Measurements from ENCODE around the gene PPIH.
"Not testable (repeated sequence)": the region's sequence is repeated elsewhere in the genome, so short reads cannot be mapped to it uniquely, and the experiment has no call there.

PPIH gene

DNA sequence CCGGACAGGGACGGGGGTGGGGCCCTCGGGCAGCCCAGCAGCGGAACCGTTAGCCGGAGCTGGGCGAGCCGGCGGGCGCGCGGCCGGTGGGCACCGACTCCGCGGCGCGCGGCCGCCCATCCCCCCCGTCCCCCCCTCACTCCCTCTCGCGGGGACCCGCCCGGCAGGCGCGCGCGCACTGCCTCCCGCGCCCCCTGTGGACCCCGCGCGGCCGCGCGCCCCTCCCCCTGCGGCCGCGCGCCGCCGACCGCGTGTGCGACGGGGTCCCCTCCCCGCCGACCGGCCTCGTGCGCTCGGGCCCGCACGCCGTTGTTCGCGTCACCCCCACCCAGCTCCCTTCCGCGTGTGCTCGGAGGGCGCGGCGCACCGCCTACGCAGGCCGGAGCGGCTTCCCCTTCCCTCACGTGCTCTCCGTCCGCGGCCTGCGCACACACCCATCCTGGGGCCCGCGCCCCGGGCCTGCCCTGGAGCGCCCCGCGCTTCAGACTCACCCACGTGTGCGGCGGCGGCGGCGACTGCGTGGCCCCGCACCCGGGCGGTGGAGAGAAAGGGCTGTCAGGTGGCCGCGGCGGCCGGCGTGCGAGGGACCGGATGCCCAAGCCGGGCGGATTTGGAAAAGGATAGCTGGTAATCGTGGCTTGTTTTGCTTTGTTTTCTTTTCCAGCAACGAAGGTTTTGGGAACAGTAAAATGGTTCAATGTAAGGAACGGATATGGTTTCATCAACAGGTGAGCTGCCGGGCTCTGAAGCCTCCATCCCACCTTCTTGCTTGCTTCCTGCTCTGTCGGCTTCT is 24.7 kb downstream of the PPIH start:
- FAIRE-seq = no peak

GRCh38 chr1:42684139-42684538 is 25.9 kb downstream of the PPIH start:
- FAIRE-seq = no peak

DNA sequence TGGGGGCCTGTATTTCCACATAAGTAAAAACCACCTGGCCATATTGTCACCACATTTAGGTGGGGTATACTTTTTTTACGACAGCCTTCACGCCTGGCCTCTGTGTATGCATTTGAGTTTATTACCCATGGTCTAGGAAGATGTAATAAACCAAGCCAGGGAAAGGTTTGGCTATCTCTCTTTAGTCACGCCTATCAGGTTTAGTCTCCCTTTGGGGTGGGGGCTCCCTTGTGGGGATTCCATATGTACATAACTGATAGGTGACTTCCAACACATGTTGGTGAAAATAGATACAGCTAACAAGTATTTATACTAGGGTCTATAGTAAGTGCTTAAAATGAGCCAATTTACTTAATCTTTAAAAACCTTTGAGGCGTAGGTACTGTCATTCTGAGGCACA is 28.2 kb downstream of the PPIH start:
- no peak for FAIRE-seq

DNA sequence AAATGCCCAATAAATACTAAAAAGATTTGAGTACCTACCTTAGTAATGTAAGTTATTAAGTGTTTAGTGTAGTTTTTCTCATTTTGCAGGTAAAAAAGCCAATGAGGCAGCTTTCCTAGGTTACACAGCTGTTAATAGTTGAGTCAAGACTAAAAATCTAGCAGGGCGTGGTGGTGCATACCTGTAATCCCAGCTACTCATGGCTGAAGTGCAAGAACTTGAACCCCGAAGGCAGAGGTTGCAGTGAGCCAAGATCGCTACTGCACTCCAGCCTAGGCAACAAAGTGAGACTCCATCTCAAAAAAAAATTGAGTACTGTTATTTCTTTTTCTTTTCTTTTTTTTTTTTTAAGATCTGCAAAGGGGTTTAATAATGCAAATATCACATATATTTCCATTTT is 31.7 kb downstream of the PPIH start:
- FAIRE-seq = no peak

DNA sequence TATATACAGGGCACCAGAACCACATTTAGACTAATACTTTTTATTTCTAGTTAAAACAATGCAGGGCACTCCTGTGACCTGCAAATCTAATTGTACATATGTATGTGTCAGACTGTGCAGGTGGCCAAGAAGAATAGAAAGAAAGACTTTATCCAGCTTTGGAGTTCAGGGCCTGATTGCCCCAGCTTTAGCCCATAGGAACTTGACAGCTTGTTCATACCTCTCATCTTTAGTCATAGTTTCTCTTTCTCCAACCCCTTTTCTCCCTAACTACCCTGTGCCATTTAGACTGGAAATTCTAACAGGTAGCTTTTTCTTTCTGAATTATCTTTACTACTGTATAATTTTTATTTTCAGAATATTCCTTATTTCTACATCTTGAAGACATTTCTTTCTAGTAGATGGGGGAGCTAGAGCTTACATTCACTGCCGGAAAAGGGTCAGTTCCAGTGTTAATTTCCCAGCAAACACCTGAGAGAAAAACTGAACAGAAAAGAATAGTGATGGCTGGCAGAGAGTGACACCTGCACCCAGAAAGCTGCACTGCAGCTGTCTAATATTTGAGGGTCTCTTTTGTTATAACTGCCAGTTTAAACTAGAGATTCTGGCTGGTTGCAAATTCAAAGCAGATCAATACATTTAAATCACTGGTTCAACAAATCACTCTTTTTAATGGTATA is 32.4 kb downstream of the PPIH start:
- no peak for FAIRE-seq

- FAIRE-seq = no peak
Observed at GRCh38 chr1:42691157-42691498, 32.9 kb downstream of the PPIH start.

- FAIRE-seq = no peak
Observed at GRCh38 chr1:42692461-42692860, 34.2 kb downstream of the PPIH start.

- FAIRE-seq = no peak
Observed at GRCh38 chr1:42692911-42693310, 34.7 kb downstream of the PPIH start.

DNA sequence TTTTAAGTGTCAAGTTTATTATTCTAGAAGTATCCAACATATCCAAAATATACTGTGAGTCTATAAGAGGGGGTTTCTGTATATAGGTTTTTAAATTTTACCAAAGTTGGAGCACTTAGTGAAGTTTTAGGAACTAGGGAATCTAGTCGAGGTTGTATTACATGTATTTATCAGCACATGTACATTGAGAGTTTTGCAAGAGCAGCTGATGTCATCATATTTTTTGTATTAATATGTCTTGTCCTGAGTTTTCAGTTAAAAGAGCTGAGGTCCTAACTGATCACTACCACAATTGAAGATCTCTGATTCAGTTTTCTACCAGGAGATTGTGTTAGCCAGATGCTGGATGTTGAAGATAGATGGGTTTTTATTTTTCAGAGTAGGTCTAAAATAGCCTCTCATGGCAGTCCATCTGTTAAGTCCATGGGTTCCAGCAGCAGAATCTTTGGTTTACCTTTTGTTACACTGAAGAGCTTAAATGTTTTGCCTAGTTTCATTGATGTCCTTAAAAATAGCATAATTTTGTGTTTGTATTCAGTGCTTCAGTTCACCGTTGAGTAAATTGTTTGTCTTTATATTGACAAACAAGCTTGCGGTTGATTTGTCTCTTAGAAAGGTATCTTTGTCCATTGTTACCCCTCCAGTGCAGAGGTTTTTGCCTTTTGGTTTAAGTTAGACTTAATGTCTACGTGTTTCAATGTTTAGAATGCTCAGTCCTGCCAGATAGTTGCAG is 40.0 kb downstream of the PPIH start:
- FAIRE-seq = no peak

DNA sequence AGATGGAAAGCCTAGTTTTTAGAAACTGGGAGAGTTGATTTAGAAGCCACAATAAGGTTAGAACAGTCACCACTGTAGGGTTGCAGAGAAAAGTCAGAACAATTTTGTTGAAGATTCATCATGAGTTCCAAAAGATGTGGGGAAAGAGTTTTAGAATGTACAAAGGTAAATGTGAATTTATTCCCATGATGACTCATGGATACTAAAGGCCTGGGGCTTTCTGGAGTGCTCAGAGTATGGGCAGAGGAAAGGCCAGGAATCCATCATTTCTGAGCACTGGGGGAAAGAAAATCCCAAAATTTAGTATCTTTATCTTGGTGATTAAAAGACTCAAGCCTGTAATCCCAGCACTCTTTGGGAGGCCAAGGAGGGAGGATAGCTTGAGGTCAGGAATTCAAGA is 41.8 kb downstream of the PPIH start:
- no peak for FAIRE-seq

GRCh38 chr1:42703888-42704464 is 45.8 kb downstream of the PPIH start:
- no peak for FAIRE-seq

DNA sequence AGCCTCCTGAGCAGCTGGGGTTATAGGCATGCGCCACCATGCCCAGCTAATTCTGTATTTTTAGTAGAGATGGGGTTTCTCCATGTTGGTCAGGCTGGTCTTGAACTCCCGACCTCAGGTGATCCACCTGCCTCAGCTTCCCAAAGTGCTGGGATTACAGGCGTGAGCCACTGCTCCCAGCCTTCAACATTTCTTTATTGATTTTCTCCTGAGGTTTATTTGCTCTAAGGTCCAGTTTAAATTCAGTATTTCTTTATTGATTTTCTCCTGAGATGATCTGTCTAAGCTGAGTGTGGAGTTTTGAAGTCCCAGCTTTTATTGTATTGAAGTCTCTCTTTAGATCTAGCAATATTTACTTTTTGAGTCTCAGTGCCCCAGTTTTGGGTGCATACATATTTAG is 54.6 kb downstream of the PPIH start:
- not testable (repeated sequence) for FAIRE-seq

GRCh38 chr1:42713293-42713692 is 55.1 kb downstream of the PPIH start:
- no peak for FAIRE-seq

- FAIRE-seq = not testable (repeated sequence)
Observed at GRCh38 chr1:42714441-42714840, 56.2 kb downstream of the PPIH start.

- FAIRE-seq = no peak
Observed at GRCh38 chr1:42720868-42721267, 62.6 kb downstream of the PPIH start.

DNA sequence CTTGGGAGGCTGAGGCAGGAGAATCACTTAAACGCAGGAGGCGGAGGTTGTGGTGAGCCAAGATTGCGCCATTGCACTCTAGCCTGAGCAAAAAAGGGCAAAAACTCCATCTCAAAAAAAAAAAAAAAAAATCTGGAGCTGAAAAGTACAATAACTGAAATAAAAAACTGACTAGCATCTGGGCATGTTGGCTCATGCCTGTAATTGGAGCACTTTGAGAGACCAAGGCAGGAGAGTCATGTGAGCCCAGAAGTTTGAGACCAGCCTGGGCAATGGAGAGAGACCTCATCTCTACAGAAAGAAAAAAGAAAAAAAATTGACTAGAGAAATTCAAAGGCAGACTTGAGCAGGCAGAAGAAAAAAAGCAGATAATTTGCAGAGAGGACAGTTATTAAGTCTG is 63.7 kb downstream of the PPIH start:
- no peak for FAIRE-seq

DNA sequence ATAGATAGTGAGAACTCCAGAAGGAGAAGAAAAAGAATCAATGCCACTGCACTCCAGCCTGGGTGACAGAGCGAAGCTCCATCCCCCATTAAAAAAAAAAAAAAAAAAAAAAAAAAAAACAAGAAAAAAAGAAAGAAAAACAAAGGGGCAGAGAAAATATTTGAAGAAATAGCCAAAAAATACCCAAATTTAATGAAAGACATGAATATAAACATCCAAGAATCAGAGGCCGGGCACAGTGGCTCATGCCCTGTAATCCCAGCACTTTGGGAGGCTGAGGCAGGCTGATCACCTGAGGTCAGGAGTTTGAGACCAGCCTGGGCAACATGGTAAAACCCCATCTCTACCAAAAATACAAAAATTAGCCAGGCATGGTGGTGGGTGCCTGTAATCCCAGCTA is 64.2 kb downstream of the PPIH start:
- FAIRE-seq = not testable (repeated sequence)

GRCh38 chr1:42723511-42723910 is 65.3 kb downstream of the PPIH start:
- FAIRE-seq = no peak

GRCh38 chr1:42725820-42726219 is 67.6 kb downstream of the PPIH start:
- FAIRE-seq = not testable (repeated sequence)

Measured in A204.1 (cell line).